ENCODE measurements around the gene KSR2. TPM values are rescaled to one million over a fixed set of nuclear protein-coding genes. Genes with fewer than 3 reads are reported as not detected.

Gene KSR2
- total RNA-seq, 1 experiment from 2014 or later: 2.0 TPM

GRCh38 chr12:117649796-117650195, 319.0 kb downstream of the KSR2 start:
- H3K4me1 ChIP-seq (replicated peaks; ENCODE audit: insufficient read depth): no peaks in the 10 kb centered on the region
- H3K79me2 ChIP-seq (ENCODE audit: low read depth): no peaks in the 10 kb centered on the region
- POLR2A ChIA-PET (ENCODE audit: unreplicated experiment): no interaction called here
- no peak overlapping the region for H3K4me3 ChIP-seq
- no peak overlapping the region for H3K27ac ChIP-seq
- H3F3A ChIP-seq (ENCODE audit: insufficient read depth, low read depth): no peaks in the 10 kb centered on the region
- DNase-seq: no peak
- H4K20me1 ChIP-seq (ENCODE audit: insufficient read depth): no peaks in the 10 kb centered on the region
- no peaks in the 10 kb centered on the region for H3K9me3 ChIP-seq (ENCODE audit: insufficient read depth, low read depth)
- H3K9me2 ChIP-seq (ENCODE audit: insufficient read depth): no peaks in the 10 kb centered on the region
- H3K4me2 ChIP-seq: no peak overlapping the region
- H3K27me3 ChIP-seq (ENCODE audit: insufficient read depth, low read depth): peaks cover 36% of the 10 kb centered on the region
- H3K36me3 ChIP-seq (ENCODE audit: low read depth): no peaks in the 10 kb centered on the region
- no peak overlapping the region for H2AFZ ChIP-seq
- intact Hi-C loops (cut with micrococcal nuclease; ENCODE audit: unreplicated experiment): no loop called here
- no TSS peak for BruUV-seq (replicated peaks)
- CTCF ChIA-PET: no interaction called here
- TF ChIP-seq CTCF (conservative IDR thresholded peaks at IDR 0.05): no peak
- TF ChIP-seq EZH2 (IDR thresholded peaks at IDR 0.05; ENCODE audit: low read depth): no peak

- no peak for DNase-seq
- Histone ChIP-seq H3F3A (ENCODE audit: insufficient read depth, low read depth) (no peaks in the 10 kb centered on the region), H3K4me2 (no peak overlapping the region), H3K4me3 (no peak overlapping the region), H3K4me1 (replicated peaks; ENCODE audit: insufficient read depth) (no peaks in the 10 kb centered on the region), H3K27ac (no peak overlapping the region), H3K36me3 (ENCODE audit: low read depth) (no peaks in the 10 kb centered on the region), H3K79me2 (ENCODE audit: low read depth) (no peaks in the 10 kb centered on the region), H3K9me2 (ENCODE audit: insufficient read depth) (no peaks in the 10 kb centered on the region), H2AFZ (no peak overlapping the region), H3K27me3 (ENCODE audit: insufficient read depth, low read depth) (peaks cover 56% of the 10 kb centered on the region), H4K20me1 (ENCODE audit: insufficient read depth) (no peaks in the 10 kb centered on the region), H3K9me3 (ENCODE audit: insufficient read depth, low read depth) (no peaks in the 10 kb centered on the region)
- ChIA-PET CTCF (no interaction called here), POLR2A (ENCODE audit: unreplicated experiment) (no interaction called here)
- no TSS peak for BruUV-seq (replicated peaks)
- intact Hi-C loops (cut with micrococcal nuclease; ENCODE audit: unreplicated experiment): no loop called here
- TF ChIP-seq CTCF (conservative IDR thresholded peaks at IDR 0.05) (no peak), EZH2 (IDR thresholded peaks at IDR 0.05; ENCODE audit: low read depth) (no peak)
Measured at GRCh38 chr12:117646520-117646919, 322.3 kb downstream of the KSR2 start.

- Histone ChIP-seq H3K4me2 (no peak overlapping the region), H3K79me2 (ENCODE audit: low read depth) (no peaks in the 10 kb centered on the region), H3K4me1 (replicated peaks; ENCODE audit: insufficient read depth) (no peaks in the 10 kb centered on the region), H3F3A (ENCODE audit: insufficient read depth, low read depth) (no peaks in the 10 kb centered on the region), H2AFZ (no peak overlapping the region), H3K27me3 (ENCODE audit: insufficient read depth, low read depth) (peaks cover 65% of the 10 kb centered on the region), H3K36me3 (ENCODE audit: low read depth) (no peaks in the 10 kb centered on the region), H3K4me3 (no peak overlapping the region), H3K9me3 (ENCODE audit: insufficient read depth, low read depth) (no peaks in the 10 kb centered on the region), H3K9me2 (ENCODE audit: insufficient read depth) (no peaks in the 10 kb centered on the region), H3K27ac (no peak overlapping the region), H4K20me1 (ENCODE audit: insufficient read depth) (no peaks in the 10 kb centered on the region)
- BruUV-seq (replicated peaks): no TSS peak
- intact Hi-C loops (cut with micrococcal nuclease; ENCODE audit: unreplicated experiment): no loop called here
- DNase-seq: no peak
- TF ChIP-seq CTCF (conservative IDR thresholded peaks at IDR 0.05) (no peak), EZH2 (IDR thresholded peaks at IDR 0.05; ENCODE audit: low read depth) (no peak)
- ChIA-PET POLR2A (ENCODE audit: unreplicated experiment) (no interaction called here), CTCF (no interaction called here)
Measured at GRCh38 chr12:117645473-117645872, 323.3 kb downstream of the KSR2 start.
